SU-DHL-6 (cell line): Measurements from ENCODE around the gene RTN4R.
"Not testable (repeated sequence)": the region's sequence is repeated elsewhere in the genome, so short reads cannot be mapped to it uniquely, and the experiment has no call there.

Experiments used
- EZH2phosphoT487 ChIP-seq: fragments of 200-600 bp; sonication (generic), shearing (Covaris generic); conservative IDR thresholded peaks from 2 replicates; pipeline ENCODE4 v1.6.1; 2018; ENCODE audit warnings: mild to moderate bottlenecking, antibody characterized with exemption, low read length, moderate library complexity, mixed read lengths
- TF ChIP-seq, protein P1 (sequence below): fragments of 200-600 bp; sonication (generic); IDR thresholded peaks from one replicate; pipeline ENCODE4 v1.5.1; 2017; ENCODE audit warnings: antibody characterized with exemption, mild to moderate bottlenecking, low read length, moderate library complexity; ENCODE audit not compliant: insufficient read depth, poor library complexity, severe bottlenecking

DNA sequence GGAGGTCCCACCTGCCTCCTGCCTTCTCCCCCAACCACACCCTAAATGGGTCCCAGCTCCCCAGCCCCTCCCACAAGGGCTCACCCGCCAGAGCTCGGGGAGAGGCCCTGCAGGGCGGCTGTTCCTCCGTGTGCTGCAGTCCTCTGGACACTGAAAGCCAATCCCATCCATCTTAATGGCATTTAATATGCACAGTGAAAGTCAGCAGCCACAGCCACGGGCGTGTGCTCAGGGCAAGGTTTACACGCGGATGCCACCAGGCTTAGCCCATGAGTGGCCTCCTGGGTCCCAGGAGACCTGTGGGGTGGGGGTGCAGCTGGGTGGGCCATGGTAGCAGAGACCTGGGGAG lies 18.2 kb upstream of the RTN4R start:
- TF ChIP-seq, protein P1, sequence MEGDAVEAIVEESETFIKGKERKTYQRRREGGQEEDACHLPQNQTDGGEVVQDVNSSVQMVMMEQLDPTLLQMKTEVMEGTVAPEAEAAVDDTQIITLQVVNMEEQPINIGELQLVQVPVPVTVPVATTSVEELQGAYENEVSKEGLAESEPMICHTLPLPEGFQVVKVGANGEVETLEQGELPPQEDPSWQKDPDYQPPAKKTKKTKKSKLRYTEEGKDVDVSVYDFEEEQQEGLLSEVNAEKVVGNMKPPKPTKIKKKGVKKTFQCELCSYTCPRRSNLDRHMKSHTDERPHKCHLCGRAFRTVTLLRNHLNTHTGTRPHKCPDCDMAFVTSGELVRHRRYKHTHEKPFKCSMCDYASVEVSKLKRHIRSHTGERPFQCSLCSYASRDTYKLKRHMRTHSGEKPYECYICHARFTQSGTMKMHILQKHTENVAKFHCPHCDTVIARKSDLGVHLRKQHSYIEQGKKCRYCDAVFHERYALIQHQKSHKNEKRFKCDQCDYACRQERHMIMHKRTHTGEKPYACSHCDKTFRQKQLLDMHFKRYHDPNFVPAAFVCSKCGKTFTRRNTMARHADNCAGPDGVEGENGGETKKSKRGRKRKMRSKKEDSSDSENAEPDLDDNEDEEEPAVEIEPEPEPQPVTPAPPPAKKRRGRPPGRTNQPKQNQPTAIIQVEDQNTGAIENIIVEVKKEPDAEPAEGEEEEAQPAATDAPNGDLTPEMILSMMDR = not testable (repeated sequence)
- not testable (repeated sequence) for TF ChIP-seq EZH2phosphoT487
